ENCODE results near the gene REV3L.
"Not testable (repeated sequence)": the region's sequence is repeated elsewhere in the genome, so short reads cannot be mapped to it uniquely, and the experiment has no call there.

The REV3L gene

DNA sequence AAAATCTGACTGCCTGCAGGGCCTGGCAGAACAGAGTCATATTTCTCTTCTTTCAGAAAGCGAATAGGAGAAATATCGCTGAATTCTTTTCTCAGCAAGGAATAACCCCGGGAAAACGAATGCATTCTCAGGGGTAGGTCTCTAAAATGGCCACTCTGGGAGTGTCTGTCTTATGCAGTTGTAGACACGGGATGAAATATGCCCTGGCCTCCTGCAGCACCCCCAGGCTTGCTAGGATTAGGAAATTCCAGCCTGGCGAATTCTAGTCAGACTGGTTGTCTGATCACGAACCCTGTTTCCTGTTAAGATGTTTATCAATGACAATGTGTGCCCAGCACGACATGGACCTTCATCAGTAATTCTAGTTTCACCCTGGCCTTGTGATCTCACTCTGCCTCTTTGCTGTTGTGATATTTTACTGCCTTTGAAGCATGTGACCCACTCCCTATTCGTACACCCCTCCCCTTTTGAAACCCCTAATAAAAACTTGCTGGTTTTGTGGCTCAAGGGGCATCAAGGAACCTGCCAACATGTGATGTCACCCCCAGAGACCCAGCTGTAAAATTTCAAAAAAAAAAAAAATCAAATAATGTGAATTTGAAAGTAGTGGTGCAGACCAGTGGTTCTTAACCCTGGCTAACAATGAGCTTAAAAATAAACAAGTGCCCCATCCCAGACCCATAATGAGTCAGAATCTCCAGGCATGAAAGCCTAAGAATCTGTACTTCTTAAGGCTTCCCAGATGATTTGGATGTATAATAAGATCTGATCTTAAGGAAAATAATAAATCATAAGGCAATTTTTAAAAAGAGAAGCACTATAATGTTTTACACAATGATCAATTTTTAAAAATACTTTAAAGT, 181.8 kb downstream of the REV3L start:
- not testable (repeated sequence) for DNase-seq (ENCODE audit: low read depth in 2 of 2)

DNA sequence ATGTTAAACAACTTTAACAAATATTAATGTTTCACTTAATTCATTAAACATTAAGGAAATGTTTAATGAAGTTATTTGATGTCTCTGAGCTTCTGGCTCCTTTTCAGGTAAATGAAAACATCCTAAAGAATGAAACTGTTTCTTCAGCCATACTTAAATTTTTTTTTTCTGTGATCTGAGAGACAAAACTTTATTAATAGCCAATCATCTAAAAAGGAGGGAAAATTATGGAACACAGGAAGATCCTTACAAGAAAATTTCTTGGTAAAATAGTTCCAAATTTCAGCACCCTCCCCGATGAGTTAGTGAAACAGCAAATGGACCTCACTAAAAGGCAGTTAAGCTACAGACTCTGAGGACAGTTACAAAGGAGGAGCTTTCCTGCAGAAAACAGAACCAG, 185.2 kb downstream of the REV3L start:
- DNase-seq (ENCODE audit: low read depth in 2 of 2): no peak

DNA sequence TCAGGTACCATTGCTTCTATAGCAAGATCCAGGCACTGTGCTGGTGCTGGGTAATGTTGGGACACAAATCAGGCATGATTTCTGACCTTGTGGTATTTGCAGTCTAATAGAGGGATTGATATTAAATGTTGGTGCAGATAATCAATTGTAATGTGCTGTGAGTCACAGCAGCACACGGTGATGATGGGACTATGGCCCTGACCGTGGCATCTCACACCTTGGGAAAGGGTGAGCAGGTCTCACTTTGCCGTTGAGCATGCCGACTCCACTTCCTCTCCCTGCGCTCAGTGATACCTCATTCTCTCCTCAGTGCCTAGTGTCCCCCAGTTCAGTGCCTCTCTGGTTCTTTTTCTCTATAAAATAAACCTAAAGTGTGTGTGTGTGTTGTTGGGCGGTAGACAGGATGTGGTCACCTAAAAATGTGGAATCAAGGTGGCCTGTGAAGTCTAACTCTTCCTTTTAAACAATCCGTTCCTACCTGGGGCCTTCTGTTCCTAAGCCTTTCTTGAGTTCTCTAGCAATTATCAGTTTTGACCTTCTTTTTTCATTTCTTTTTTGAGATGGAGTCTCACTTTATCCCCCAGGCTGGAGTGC, 188.5 kb downstream of the REV3L start:
- DNase-seq (ENCODE audit: low read depth in 2 of 2): no peak

DNA sequence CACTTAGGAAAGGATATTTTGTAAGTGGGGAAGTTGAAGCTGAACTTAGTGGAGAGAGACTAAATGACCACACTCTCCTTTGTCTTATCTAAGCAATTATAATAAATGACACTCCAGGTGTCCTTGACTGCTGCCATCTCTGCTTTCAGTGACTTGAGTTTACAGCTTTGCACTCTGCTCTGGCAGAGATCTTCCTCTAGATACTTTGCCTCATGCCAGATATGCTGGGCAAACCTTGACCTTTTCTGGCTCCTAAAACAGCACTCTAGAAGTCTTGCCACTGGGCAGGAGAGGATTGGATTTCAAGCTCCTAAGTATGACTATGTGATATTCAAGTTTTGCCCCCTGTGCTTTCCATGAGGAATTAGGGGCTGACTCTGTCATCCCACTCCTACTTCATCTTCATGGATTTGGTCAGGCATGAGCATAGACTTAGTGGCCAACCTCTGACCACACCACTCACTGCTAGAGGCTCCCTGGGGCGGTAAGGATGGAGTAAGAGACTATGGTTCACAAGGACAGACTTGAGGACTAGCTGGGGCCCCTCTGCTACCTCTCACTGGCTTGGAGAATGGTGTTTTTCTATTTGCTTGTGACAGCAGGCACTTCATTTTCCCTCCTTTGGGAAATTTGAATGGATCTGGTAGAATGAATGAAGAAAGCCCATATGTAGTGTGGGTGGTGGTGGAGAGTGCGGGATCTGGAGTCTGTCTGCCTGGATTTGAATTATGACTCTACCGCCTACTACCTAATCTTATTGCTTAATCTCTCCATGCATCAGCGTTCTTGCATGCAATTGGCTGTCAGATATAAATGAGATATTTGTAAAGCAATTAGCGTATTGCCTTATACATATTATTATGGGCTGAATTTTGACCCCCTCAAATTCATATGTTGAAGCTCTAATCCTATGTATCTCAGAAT, 191.4 kb downstream of the REV3L start:
- DNase-seq (ENCODE audit: low read depth in 2 of 2): no peak

DNA sequence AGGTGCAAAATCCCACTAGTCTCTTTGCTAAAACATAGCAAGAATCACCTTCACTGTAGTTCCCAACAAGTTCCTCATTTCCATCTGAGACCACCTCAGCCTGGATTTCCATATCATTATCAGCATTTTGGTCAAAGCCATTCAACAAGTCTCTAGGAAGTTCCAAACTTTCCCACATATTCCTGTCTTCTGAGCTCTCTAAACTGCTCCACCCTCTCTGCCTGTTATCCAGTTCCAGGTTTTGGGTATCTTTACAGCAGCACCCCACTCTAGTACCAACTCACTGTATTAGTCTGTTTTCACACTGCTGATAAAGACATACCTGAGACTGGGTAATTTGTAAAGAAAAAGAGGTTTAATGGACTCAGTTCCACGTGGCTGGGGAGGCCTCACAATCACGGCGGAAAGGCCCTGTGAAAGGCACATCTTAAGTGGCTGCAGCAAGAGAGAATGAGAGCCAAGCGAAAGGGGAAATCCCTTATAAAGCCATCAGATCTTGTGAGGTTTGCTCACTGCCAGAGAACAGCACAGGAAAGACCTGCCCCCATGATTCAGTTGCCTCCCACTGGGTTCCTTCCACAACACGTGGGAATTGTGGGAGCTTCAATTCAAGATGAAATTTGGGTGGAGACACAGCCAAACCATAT, 192.2 kb downstream of the REV3L start:
- DNase-seq (ENCODE audit: low read depth in 2 of 2): peak in 1 of 2 donors; percentile 3

DNA sequence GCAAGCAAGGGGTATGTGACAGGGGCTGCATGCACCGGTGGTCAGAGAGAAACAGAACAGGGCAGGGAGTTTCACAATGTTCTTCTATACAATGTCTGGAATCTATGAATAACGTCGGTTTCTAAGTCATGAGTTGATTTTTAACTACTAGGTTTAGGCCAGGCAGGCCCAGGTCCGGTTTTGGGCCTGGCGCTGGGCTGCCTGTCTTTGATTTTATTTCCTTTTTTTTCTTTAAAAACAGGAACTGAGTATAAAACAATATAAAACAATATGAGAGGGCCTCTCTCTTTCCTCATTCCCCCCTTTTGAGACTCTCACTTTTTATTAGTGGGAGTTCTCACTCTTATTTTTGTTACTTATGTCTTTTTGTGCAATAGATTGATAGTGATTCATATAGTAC, 198.7 kb downstream of the REV3L start:
- DNase-seq (ENCODE audit: low read depth in 2 of 2): not testable (repeated sequence)

DNA sequence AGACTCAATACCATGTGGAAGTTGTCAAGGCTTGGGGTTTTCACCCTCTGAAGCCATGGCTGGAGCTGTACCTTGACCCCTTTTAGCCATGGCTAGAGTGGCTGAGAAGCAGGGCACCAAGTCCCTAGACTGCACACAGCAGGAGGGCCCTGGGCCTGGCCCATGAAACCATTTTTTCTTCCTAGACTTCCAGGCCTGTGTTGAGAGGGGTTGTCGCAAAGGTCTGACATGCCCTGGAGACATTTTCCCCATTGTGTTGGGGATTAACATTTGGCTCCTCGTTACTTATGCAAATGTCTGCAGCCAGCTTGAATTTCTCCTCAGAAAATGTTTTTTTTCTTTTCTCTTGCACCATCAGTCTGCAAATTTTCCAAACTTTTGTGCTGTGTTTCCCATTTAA, 199.3 kb downstream of the REV3L start:
- DNase-seq (ENCODE audit: low read depth in 2 of 2): no peak

DNA sequence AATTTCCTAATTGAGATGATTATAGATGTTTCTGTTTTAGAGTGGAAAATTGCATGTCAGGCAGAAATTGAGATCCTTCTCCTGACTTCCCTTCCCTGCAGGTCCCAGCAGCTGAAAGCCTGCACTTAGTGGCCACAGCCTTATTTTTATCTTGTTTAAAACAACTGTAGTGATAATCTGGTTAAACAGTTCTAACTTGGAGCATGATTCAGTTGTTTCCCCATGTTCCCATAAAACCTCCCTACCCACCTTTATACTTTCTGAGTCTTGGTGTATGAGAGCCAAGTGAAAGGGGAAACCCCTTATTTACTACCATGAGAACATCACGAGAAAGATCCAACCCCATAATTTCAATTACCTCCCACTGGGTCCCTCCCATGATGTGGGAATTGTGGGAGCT, 200.5 kb downstream of the REV3L start:
- no peak for DNase-seq (ENCODE audit: low read depth in 2 of 2)

DNA sequence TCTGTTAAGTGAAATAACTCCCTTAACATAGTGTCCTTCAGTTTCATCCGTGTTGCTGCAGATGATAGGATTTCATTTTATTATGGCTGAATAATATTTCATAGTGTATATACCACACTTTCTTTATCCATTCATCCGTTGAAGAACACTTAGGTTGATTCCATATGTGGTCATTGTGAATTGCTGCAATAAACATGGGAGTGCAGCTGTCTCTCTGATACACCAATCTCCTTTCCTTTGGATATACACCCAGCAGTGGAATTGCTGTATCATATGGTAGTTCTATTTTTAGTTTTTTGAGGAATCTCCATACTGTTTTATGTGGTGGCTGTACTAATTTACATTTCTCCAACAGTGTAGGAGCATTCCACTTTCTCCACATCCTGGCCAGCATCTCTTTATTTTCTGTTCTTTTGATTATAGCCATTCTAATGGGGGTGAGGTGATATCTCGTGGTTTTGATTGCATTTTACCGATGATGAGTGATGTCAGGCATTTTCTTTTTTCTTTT, 202.5 kb downstream of the REV3L start:
- DNase-seq (ENCODE audit: low read depth in 2 of 2): no peak

DNA sequence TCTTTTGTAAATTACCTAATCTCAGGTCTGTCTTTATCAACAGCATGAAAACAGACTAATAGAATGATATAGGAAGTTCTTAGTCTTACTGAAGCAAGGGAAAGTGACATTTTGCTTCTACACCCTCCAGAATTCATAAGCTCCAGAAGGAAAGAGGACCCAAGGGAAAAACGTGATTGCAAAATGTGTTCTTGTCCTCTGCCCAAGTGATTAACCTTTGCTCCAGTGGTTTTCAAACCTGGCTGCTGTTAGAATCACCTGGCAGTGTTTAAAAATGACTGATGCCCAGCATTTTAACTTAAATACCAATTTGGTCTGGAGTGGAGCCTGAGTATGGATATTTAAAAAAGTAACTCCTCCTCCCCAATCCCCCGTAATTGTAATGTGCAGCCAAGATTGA, 204.3 kb downstream of the REV3L start:
- no peak for DNase-seq (ENCODE audit: low read depth in 2 of 2)

DNA sequence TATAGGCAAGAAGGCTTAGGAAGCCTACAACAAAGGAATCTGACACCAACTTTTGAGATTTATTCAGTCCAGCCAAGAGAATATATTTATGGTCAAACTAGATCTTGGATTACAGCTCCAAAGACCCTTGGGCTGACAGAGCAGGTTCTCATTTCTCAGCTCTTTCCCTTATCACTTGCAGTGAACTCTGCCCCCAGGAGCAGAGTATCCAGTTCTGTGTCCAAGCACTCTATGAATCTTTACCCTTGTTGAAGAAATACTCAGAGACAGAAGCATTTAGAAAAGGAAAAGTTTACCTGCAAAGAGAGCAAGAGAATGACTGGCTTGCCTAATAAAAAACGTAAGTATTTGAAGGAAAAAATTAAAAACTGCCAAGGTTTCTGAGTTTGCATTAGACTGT, 205.2 kb downstream of the REV3L start:
- no peak for DNase-seq (ENCODE audit: low read depth in 2 of 2)

DNA sequence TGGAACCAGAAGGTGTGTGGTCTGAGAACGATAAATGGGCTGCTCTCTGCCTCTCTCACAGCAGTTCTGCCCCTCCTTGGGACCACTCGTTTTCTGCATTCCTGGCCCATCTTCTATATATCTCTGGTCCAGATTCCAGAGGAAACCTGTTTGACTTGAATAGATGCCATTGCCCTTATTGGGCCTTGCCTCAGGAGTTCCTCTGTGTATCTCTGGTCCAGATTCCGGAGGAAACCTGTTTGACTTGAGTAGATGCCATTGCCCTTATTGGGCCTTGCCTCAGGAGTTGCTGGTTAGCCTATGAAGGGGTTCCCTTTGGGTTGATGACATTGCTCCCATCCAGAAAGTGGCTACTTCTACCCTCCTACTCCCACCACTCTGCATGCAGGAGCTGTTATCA, 206.3 kb downstream of the REV3L start:
- DNase-seq (ENCODE audit: low read depth in 2 of 2): no peak

DNA sequence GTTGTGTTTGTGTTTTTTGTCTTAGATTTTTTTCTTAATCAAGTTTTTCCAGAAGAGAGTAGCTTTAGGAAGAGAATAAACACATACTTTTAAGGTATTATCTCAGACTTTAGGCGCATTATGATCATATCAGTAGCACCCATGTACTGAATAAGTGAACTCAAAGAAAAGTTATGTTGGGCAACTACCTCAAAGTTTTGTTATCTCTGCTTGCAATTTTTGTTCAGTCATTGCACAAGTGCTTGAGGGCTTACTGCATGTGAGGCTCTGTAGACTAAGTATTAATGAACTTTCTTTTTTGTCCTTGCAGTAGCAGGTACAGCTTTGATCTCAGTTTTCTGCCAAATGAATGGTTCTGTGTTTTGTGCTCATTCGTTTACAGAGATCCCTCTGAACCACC, 206.7 kb downstream of the REV3L start:
- DNase-seq (ENCODE audit: low read depth in 2 of 2): no peak

DNA sequence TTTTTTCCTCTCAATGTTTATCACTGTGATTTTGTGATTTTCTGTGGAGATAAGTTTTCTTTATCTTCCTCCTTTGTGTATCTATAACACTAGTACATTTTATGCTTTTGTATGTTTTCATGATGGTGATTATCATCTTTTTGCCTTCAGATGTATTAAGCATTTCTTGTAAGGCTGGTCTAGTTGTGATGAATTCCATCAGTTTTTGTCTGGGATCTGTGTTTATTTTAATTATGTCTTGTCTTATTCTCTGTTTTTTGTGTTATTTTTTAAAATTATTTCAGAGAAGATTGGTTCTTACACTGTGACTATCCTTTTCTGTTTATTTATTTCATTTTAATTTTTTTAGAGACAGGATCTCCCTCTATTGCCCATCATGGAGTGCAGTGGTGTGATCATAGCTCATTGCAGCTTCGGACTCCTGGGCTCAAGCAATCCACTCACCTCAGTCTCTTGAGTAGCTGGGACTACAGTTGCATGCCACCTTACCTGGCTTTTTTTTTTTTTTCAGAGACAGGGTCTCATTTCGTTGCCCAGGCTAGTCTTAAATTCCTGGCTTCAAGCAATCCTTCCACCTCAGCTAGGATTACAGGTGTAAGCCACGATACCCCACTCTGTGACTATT, 208.3 kb downstream of the REV3L start:
- no peak for DNase-seq (ENCODE audit: low read depth in 2 of 2)

DNA sequence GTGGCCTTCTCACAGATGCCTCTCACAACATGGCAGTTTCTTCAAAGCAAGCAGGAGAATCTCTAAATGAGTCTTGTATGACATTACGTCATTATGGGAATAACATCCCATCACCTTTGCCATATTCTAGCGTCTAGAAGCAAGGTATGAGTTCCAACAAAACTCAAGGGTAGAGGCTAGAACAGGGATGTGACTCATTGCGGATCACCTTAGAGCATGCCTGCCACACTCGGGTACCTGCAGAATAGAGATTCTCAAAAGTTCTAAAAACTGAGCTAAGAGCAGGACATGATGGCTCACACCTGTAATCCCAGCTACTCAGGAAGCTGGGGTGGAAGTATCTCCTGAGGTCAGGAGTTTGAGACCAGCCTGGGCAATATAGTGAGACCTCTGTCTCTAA, 212.9 kb downstream of the REV3L start:
- no peak for DNase-seq (ENCODE audit: low read depth in 2 of 2)

DNA sequence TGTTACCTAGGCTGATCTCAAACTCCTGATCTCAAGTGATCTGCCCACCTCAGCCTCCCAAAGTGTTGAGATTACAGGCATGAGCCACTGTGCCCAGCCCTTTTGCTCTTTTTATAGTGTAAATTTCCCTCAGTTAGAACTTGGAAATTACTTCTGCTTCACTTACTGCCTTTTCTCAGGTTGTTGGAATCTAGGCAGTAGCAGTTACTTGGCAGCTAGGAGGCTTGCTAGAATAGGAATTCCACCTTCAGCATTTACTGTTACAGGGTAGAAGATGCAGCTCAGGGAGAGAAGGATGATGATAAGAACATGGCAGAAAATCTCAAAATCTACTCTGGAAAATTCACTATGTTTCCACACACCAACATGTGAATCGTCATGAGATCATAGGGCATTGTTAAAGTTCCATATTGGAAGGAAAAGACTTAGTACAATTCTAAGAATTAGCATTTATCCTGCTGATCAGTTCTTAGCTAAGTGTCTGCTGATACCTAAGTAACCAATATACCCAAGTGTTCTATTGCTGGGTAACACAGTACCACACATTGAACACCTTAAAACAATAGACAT, 213.5 kb downstream of the REV3L start:
- no peak for DNase-seq (ENCODE audit: low read depth in 2 of 2)

DNA sequence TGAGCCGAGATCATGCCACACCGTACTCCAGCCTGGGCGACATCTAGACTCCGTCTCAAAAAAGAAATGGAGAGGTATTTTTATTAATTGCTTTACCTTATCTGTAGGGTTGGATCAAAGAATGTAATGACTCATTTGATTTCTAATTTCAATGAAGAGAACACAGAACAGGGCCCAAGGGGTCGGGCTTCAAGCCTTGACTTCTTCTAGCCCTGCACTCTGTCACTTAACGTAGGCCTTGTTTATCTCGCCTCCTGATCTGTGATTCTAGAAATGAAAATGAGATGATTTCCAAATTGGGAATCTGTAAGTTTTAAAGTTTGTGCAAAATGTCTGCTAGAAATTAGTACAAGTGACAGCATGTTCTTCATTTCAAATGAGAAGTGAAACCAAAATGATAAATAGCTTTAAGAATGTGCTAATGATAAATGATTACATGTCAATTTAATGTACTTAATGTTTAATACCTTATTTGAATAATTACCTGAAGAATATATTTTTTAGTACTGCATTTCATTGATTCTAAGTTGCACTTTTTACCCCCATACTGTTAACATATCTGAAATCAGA, 215.2 kb downstream of the REV3L start:
- DNase-seq (ENCODE audit: low read depth in 2 of 2): no peak

DNA sequence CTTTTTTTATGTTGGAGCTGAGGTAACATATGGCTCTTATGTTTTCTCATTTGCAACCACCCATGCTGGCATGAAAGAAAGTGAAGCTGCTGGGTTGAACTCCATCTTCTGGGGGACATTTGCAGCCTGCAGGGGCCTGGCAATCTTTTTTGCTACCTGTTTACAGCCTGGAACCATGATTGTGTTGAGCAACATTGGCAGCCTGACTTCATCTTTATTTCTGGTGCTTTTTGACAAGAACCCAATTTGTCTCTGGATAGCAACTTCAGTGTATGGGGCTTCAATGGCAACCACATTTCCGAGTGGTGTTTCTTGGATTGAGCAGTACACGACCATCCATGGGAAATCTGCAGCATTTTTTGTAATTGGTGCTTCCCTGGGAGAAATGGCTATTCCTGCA, 216.7 kb downstream of the REV3L start:
- no peak for DNase-seq (ENCODE audit: low read depth in 2 of 2)

DNA sequence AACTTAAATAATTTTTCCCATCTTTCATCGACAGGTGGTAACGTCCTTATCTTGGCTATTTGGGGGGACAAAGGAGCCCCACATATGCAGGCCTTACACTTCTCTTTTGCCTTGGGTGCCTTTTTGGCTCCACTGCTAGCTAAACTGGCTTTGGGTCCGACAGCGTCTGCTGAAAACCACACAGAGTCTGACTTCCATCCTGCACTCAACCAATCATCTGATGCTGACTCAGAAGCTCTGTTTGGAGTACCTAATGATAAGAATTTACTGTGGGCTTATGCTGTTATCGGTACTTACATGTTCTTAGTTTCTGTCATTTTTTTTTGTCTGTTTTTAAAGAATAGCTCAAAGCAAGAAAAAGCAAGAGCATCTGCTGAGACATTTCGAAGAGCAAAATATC, 217.2 kb downstream of the REV3L start:
- DNase-seq (ENCODE audit: low read depth in 2 of 2): no peak

DNA sequence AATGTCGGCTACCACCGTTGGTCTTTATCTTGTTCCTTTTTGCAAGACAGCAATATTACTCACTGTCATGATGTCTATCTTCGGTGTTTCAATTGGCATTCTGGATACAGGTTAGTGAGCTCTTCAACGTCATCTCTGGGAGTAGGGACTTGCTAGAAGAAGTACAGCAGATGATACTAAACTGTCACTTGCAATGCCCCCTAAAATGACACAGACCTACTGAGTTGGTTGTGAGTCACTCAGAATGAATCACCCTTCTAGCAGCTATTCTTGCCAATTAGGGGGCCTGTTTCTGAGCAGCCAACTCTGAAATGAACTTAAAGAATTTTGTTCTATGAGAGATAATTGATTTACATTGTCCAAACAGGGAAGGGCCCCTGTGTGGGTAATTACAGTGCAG, 219.2 kb downstream of the REV3L start:
- DNase-seq (ENCODE audit: low read depth in 2 of 2): no peak

Data from stimulated activated CD8-positive, alpha-beta memory T cell treated with anti-CD3 and anti-CD28 coated beads, Interleukin-2, amount 100 ng/mL, for 48 hours (primary cell).